Measurements from ENCODE around the gene BCR.

GRCh38 chr22:23365524-23365923, 185.2 kb downstream of the BCR start:
- TF ChIP-seq FOSL1 (IDR thresholded peaks at IDR 0.05; ENCODE audit: insufficient read depth, low read depth, low read length) (no peak), CTCF (IDR thresholded peaks at IDR 0.05; ENCODE audit: control extremely low read depth in 1 of 3, insufficient read depth in 1 of 3, low read depth in 1 of 3, low read length in 3 of 3) (no peak), CREB1 (IDR thresholded peaks at IDR 0.05) (no peak), POLR2A (IDR thresholded peaks at IDR 0.05; ENCODE audit: control extremely low read depth in 1 of 2, low read depth in 2 of 2, low read length in 2 of 2) (no peak), CBX5 (IDR thresholded peaks at IDR 0.05; ENCODE audit: low read depth, low read length) (no peak), HDAC2 (IDR thresholded peaks at IDR 0.05; ENCODE audit: borderline replicate concordance in 1 of 2, low read depth in 2 of 2, low read length in 2 of 2) (no peak), POLR2AphosphoS5 (IDR thresholded peaks at IDR 0.05; ENCODE audit: low read depth, low read length) (no peak), MAFK (IDR thresholded peaks at IDR 0.05; ENCODE audit: low read depth, low read length) (no peak), EP300 (IDR thresholded peaks at IDR 0.05; ENCODE audit: borderline replicate concordance in 1 of 2, low read depth in 2 of 2, low read length in 2 of 2) (no peak), RBBP5 (IDR thresholded peaks at IDR 0.05; ENCODE audit: borderline replicate concordance, low read depth, low read length) (no peak), EGR1 (IDR thresholded peaks at IDR 0.05; ENCODE audit: borderline replicate concordance, low read depth, low read length) (no peak), JUND (IDR thresholded peaks at IDR 0.05; ENCODE audit: low read length) (no peak), RFX5 (IDR thresholded peaks at IDR 0.05; ENCODE audit: borderline replicate concordance, low read depth, low read length) (no peak)

All from H1 (cell line).